HG03064 (cell line): Measurements from ENCODE around the gene PARD3B.

ENCODE experiments used
- ATAC-seq: cut with Tn5 transposase; IDR thresholded peaks from one replicate; pipeline ENCODE4 v1.9.1; 2021; ENCODE audit warnings: low read depth; ENCODE audit not compliant: unreplicated experiment

Gene PARD3B

GRCh38 chr2:205566606-205567168 is 1021.4 kb downstream of the PARD3B start:
- no peak for ATAC-seq

GRCh38 chr2:205568620-205569019 is 1023.3 kb downstream of the PARD3B start:
- ATAC-seq, result no peak

- no peak for ATAC-seq
Observed at GRCh38 chr2:205570648-205571047, 1025.4 kb downstream of the PARD3B start.

- no peak for ATAC-seq
Observed at GRCh38 chr2:205571360-205571959, 1026.2 kb downstream of the PARD3B start.

- no peak for ATAC-seq
Observed at GRCh38 chr2:205574001-205574400, 1028.7 kb downstream of the PARD3B start.

GRCh38 chr2:205579335-205579734 is 1034.1 kb downstream of the PARD3B start:
- no peak for ATAC-seq

- ATAC-seq, result no peak
Observed at GRCh38 chr2:205580212-205580987, 1035.1 kb downstream of the PARD3B start.

- no peak for ATAC-seq
Observed at GRCh38 chr2:205582366-205582765, 1037.1 kb downstream of the PARD3B start.

- no peak for ATAC-seq
Observed at GRCh38 chr2:205585449-205586383, 1040.4 kb downstream of the PARD3B start.

GRCh38 chr2:205586626-205587025 is 1041.4 kb downstream of the PARD3B start:
- no peak for ATAC-seq

GRCh38 chr2:205589479-205589878 is 1044.2 kb downstream of the PARD3B start:
- no peak for ATAC-seq

- no peak for ATAC-seq
Observed at GRCh38 chr2:205590759-205591158, 1045.5 kb downstream of the PARD3B start.

GRCh38 chr2:205593891-205594290 is 1048.6 kb downstream of the PARD3B start:
- no peak for ATAC-seq

GRCh38 chr2:205596581-205596980 is 1051.3 kb downstream of the PARD3B start:
- ATAC-seq, result no peak

GRCh38 chr2:205605638-205606304 is 1060.5 kb downstream of the PARD3B start:
- ATAC-seq, result no peak

GRCh38 chr2:205607146-205607545 is 1061.9 kb downstream of the PARD3B start:
- ATAC-seq, result no peak

GRCh38 chr2:205609113-205609512 is 1063.8 kb downstream of the PARD3B start:
- ATAC-seq, result no peak

- ATAC-seq, result no peak
Observed at GRCh38 chr2:205610437-205610836, 1065.2 kb downstream of the PARD3B start.

- ATAC-seq, result no peak
Observed at GRCh38 chr2:205612636-205613035, 1067.4 kb downstream of the PARD3B start.

GRCh38 chr2:205613970-205614559 is 1068.8 kb downstream of the PARD3B start:
- ATAC-seq, result no peak
